Measurements from ENCODE around the gene PAPOLG. TPM values are rescaled to one million over a fixed set of nuclear protein-coding genes. Genes with fewer than 3 reads are reported as not detected.

PAPOLG gene
- total and polyA plus RNA-seq, 9 of the 15 experiments (the other 6 are each of a cell fraction or from before 2014, with no cell fraction given): 3.9 to 16.3 (median 10.0) TPM

- Histone ChIP-seq H3K79me2 (ENCODE audit: control insufficient read depth, insufficient read depth, low read length) (no peaks in the 10 kb centered on the region), H3K4me1 (replicated peaks in 1 of 2; ENCODE audit: control insufficient read depth in 2 of 2, insufficient read depth in 2 of 2, low read length in 2 of 2) (peaks cover 0 to 2% of the 10 kb centered on the region in 2 experiments; a peak in 1 of 5 replicates), H3K9me1 (ENCODE audit: control insufficient read depth, insufficient read depth, low read length) (no peaks in the 10 kb centered on the region), H3K4me3 (no peak overlapping the region), H3K27ac (ENCODE audit: extremely low read depth, low read depth, low read length) (no peak overlapping the region), H2AFZ (ENCODE audit: low read depth, low read length) (0 out of 2 replicates have a peak overlapping the region, but pooled peaks have one; percentile 26), H4K20me1 (replicated peaks; ENCODE audit: control insufficient read depth, insufficient read depth, low read length) (no peaks in the 10 kb centered on the region), H3K9ac (ENCODE audit: insufficient read depth in 1 of 2, low read depth in 2 of 2, low read length in 2 of 2) (no peak overlapping the region; a peak in 1 of 4 replicates), H3K4me2 (ENCODE audit: insufficient read depth, low read length) (no peak overlapping the region), H3K27me3 (ENCODE audit: control insufficient read depth in 2 of 2, insufficient read depth in 2 of 2, low read length in 2 of 2) (peaks cover 8 to 15% of the 10 kb centered on the region in 2 experiments), H3K36me3 (ENCODE audit: control insufficient read depth, insufficient read depth, low read length) (no peaks in the 10 kb centered on the region), H3K9me3 (replicated peaks; ENCODE audit: control insufficient read depth, insufficient read depth, low read depth, low read length) (no peaks in the 10 kb centered on the region)
- peak; percentile 43; the same call in 2 of the 3 replicates for ATAC-seq
- WGBS (ENCODE audit: insufficient coverage, low coverage, missing lambda C conversion rate): 0% methylated on average over 4 of the region's 4 CpGs
- CTCF ChIA-PET (ENCODE audit: low intra/inter-chr PET ratio): no interaction called here
- POLR2A ChIA-PET: no interaction called here
- TF ChIP-seq USF1 (CRISPR knock-in tag; IDR thresholded peaks at IDR 0.05): no peak
- DNase-seq (ENCODE audit: extremely low read depth in 1 of 4, low spot score in 3 of 4): peak in 1 of 4 experiments; percentile 5
- no TSS peak for BruUV-seq (replicated peaks)
- in situ Hi-C loops (cut with MboI): no loop called here
- intact Hi-C loops (cut with micrococcal nuclease): no loop called here
- FAIRE-seq: no peak
Measured at GRCh38 chr2:60710707-60711106, 45.4 kb upstream of the PAPOLG start.

- Histone ChIP-seq H3K27ac (ENCODE audit: extremely low read depth, low read depth, low read length) (no peak overlapping the region), H2AFZ (ENCODE audit: low read depth, low read length) (no peak overlapping the region), H3K9me1 (ENCODE audit: control insufficient read depth, insufficient read depth, low read length) (no peaks in the 10 kb centered on the region), H3K36me3 (ENCODE audit: control insufficient read depth, insufficient read depth, low read length) (no peaks in the 10 kb centered on the region), H4K20me1 (replicated peaks; ENCODE audit: control insufficient read depth, insufficient read depth, low read length) (no peaks in the 10 kb centered on the region), H3K4me1 (replicated peaks in 1 of 2; ENCODE audit: control insufficient read depth in 2 of 2, insufficient read depth in 2 of 2, low read length in 2 of 2) (no peaks in the 10 kb centered on the region; a peak in 1 of 5 replicates), H3K9ac (ENCODE audit: insufficient read depth in 1 of 2, low read depth in 2 of 2, low read length in 2 of 2) (no peak overlapping the region), H3K4me3 (no peak overlapping the region), H3K79me2 (ENCODE audit: control insufficient read depth, insufficient read depth, low read length) (no peaks in the 10 kb centered on the region), H3K4me2 (ENCODE audit: insufficient read depth, low read length) (no peak overlapping the region), H3K27me3 (ENCODE audit: control insufficient read depth in 2 of 2, insufficient read depth in 2 of 2, low read length in 2 of 2) (peaks cover 8 to 13% of the 10 kb centered on the region in 2 experiments; a peak in 4 of 5 replicates), H3K9me3 (replicated peaks; ENCODE audit: control insufficient read depth, insufficient read depth, low read depth, low read length) (no peaks in the 10 kb centered on the region)
- ChIA-PET CTCF (ENCODE audit: low intra/inter-chr PET ratio) (no interaction called here), POLR2A (no interaction called here)
- no peak for ATAC-seq
- 35% methylated on average over 4 of the region's 4 CpGs for WGBS (ENCODE audit: insufficient coverage, low coverage, missing lambda C conversion rate)
- no peak for DNase-seq (ENCODE audit: extremely low read depth in 1 of 4, low spot score in 3 of 4)
- intact Hi-C loops (cut with micrococcal nuclease): no loop called here
- no TSS peak for BruUV-seq (replicated peaks)
- in situ Hi-C loops (cut with MboI): no loop called here
- FAIRE-seq: no peak
- TF ChIP-seq PRDM10 (IDR thresholded peaks at IDR 0.05; ENCODE audit: partially characterized antibody) (peak; percentile 19), ZNF217 (CRISPR knock-in tag; IDR thresholded peaks at IDR 0.05) (no peak)
Measured at GRCh38 chr2:60715561-60715960, 40.5 kb upstream of the PAPOLG start.
